MM.1S (cell line): ENCODE measurements around the gene AMFR.

Experiments used
- DNase-seq: peaks from one replicate; pipeline ENCODE4 v3.0.0-alpha.2; 2015
- H2AFZ ChIP-seq: fragments of 300-600 bp; sonication (generic); 2 replicates; pipeline ENCODE4 v1.6.0; 2016; ENCODE audit warnings: antibody characterized with exemption, low read length
- H3F3A ChIP-seq: fragments of 300-600 bp; sonication (generic); 2 replicates; pipeline ENCODE4 v1.6.1; 2016; ENCODE audit warnings: mild to moderate bottlenecking, antibody characterized with exemption, low read length, moderate library complexity, mixed read lengths; ENCODE audit not compliant: insufficient read depth
- H3K27ac ChIP-seq: fragments of 300-600 bp; sonication (generic); 2 replicates; pipeline ENCODE4 v1.5.1; 2016; ENCODE audit warnings: mild to moderate bottlenecking, low read length
- H3K27me3 ChIP-seq: fragments of 300-600 bp; sonication (generic); replicated peaks from 2 replicates; pipeline ENCODE4 v1.6.0; 2016; ENCODE audit warnings: low read length; ENCODE audit not compliant: insufficient read depth
- H3K36me3 ChIP-seq: fragments of 300-600 bp; sonication (generic); replicated peaks from 2 replicates; pipeline ENCODE4 v1.6.1; 2016; ENCODE audit warnings: mild to moderate bottlenecking, low read length, mixed read lengths; ENCODE audit not compliant: insufficient read depth
- H3K4me1 ChIP-seq: fragments of 300-600 bp; sonication (generic); 2 replicates; pipeline ENCODE4 v1.6.1; 2016; ENCODE audit warnings: low read length, mixed read lengths
- H3K4me2 ChIP-seq: fragments of 300-600 bp; sonication (generic); 2 replicates; pipeline ENCODE4 v1.6.0; 2016; ENCODE audit warnings: low read depth, low read length
- H3K4me3 ChIP-seq: fragments of 300-600 bp; sonication (generic); 2 replicates; pipeline ENCODE4 v1.5.1; 2016; ENCODE audit warnings: low read length, mixed read lengths
- H3K79me2 ChIP-seq: fragments of 300-600 bp; sonication (generic); 2 replicates; pipeline ENCODE4 v1.6.1; 2016; ENCODE audit warnings: mixed run types, low read length, mixed read lengths
- H3K9ac ChIP-seq: fragments of 300-600 bp; sonication (generic); 2 replicates; pipeline ENCODE4 v1.6.1; 2016; ENCODE audit warnings: low read length, mixed read lengths
- H3K9me2 ChIP-seq: fragments of 300-600 bp; sonication (generic); replicated peaks from 2 replicates; pipeline ENCODE4 v1.6.1; 2016; ENCODE audit warnings: mild to moderate bottlenecking, low read length, mixed read lengths; ENCODE audit not compliant: insufficient read depth
- H3K9me3 ChIP-seq: fragments of 300-600 bp; sonication (generic); replicated peaks from 2 replicates; pipeline ENCODE4 v1.6.1; 2016; ENCODE audit warnings: mild to moderate bottlenecking, low read length, mixed read lengths; ENCODE audit not compliant: insufficient read depth
- H4K20me1 ChIP-seq: fragments of 300-600 bp; sonication (generic); 2 replicates; pipeline ENCODE4 v1.6.1; 2016; ENCODE audit warnings: mild to moderate bottlenecking, low read length, moderate library complexity, mixed read lengths; ENCODE audit not compliant: insufficient read depth
- CTCF ChIP-seq: fragments of 300-600 bp; sonication (generic); IDR thresholded peaks from 2 replicates; pipeline ENCODE4 v1.5.1; 2016; ENCODE audit warnings: antibody characterized with exemption, low read length, mixed read lengths
- EZH2 ChIP-seq: fragments of 300-600 bp; sonication (generic); optimal IDR thresholded peaks from 2 replicates; pipeline ENCODE3; 2017; ENCODE audit warnings: low read depth, mild to moderate bottlenecking, antibody characterized with exemption, low read length, mixed read lengths
- EZH2phosphoT487 ChIP-seq: fragments of 300-600 bp; sonication (generic); IDR thresholded peaks from 2 replicates; pipeline ENCODE4 v1.6.1; 2018; ENCODE audit warnings: antibody characterized with exemption, low read length

AMFR gene

GRCh38 chr16:56354746-56355145 is 70.6 kb downstream of the AMFR start:
- H3K4me1 ChIP-seq: 0 out of 2 replicates have a peak, but pooled peaks cover 7% of the 10 kb centered on the region
- no peak overlapping the region for H3K27ac ChIP-seq
- H3K4me2 ChIP-seq: no peak overlapping the region
- DNase-seq: no peak
- no peaks in the 10 kb centered on the region for H3K9me2 ChIP-seq
- H3K36me3 ChIP-seq: no peaks in the 10 kb centered on the region
- H3K79me2 ChIP-seq: no peaks in the 10 kb centered on the region
- peaks cover 8% of the 10 kb centered on the region for H3F3A ChIP-seq
- H4K20me1 ChIP-seq: no peaks in the 10 kb centered on the region
- H2AFZ ChIP-seq: no peak overlapping the region
- no peak for TF ChIP-seq EZH2
- no peak for TF ChIP-seq CTCF
- TF ChIP-seq EZH2phosphoT487: no peak
- peaks cover 22% of the 10 kb centered on the region for H3K27me3 ChIP-seq
- no peak overlapping the region for H3K9ac ChIP-seq
- H3K9me3 ChIP-seq: no peaks in the 10 kb centered on the region
- no peak overlapping the region for H3K4me3 ChIP-seq

GRCh38 chr16:56354016-56354415 is 71.3 kb downstream of the AMFR start:
- Histone ChIP-seq H4K20me1 (no peaks in the 10 kb centered on the region), H3K79me2 (no peaks in the 10 kb centered on the region), H3K4me2 (no peak overlapping the region), H3K36me3 (no peaks in the 10 kb centered on the region), H3K4me1 (0 out of 2 replicates have a peak, but pooled peaks cover 7% of the 10 kb centered on the region), H3K27me3 (peaks cover 28% of the 10 kb centered on the region), H2AFZ (no peak overlapping the region), H3K27ac (no peak overlapping the region), H3K4me3 (no peak overlapping the region), H3K9me3 (no peaks in the 10 kb centered on the region), H3K9me2 (no peaks in the 10 kb centered on the region), H3F3A (peaks cover 8% of the 10 kb centered on the region), H3K9ac (no peak overlapping the region)
- TF ChIP-seq CTCF (no peak), EZH2 (no peak), EZH2phosphoT487 (no peak)
- no peak for DNase-seq

GRCh38 chr16:56353054-56353921 is 72.1 kb downstream of the AMFR start:
- H3K79me2 ChIP-seq: no peaks in the 10 kb centered on the region
- H3F3A ChIP-seq: peaks cover 8% of the 10 kb centered on the region
- no peaks in the 10 kb centered on the region for H3K36me3 ChIP-seq
- DNase-seq: no peak
- H3K9me3 ChIP-seq: no peaks in the 10 kb centered on the region
- H2AFZ ChIP-seq: no peak overlapping the region
- no peaks in the 10 kb centered on the region for H3K9me2 ChIP-seq
- H3K4me3 ChIP-seq: no peak overlapping the region
- H4K20me1 ChIP-seq: no peaks in the 10 kb centered on the region
- no peak for TF ChIP-seq EZH2phosphoT487
- TF ChIP-seq CTCF: no peak
- TF ChIP-seq EZH2: no peak
- no peak overlapping the region for H3K9ac ChIP-seq
- H3K4me1 ChIP-seq: 0 out of 2 replicates have a peak, but pooled peaks cover 7% of the 10 kb centered on the region
- H3K4me2 ChIP-seq: no peak overlapping the region
- peaks cover 28% of the 10 kb centered on the region for H3K27me3 ChIP-seq
- no peak overlapping the region for H3K27ac ChIP-seq
